DOHH2 (cell line): ENCODE measurements around the gene MTMR10.

Experiments
- H3F3A ChIP-seq: fragments of 200-600 bp; sonication (generic), shearing (Covaris generic); 2 replicates; pipeline ENCODE4 v1.6.0; 2016; ENCODE audit warnings: antibody characterized with exemption, mild to moderate bottlenecking; ENCODE audit not compliant: control insufficient read depth, insufficient read depth
- H3K27ac ChIP-seq: fragments of 200-600 bp; sonication (generic); 2 replicates; pipeline ENCODE4 v1.5.1; 2014; ENCODE audit warnings: low read depth, mild to moderate bottlenecking, low read length, moderate library complexity
- H3K27me3 ChIP-seq: fragments of 200-600 bp; sonication (generic); 2 replicates; pipeline ENCODE4 v1.6.1; 2014; ENCODE audit warnings: mild to moderate bottlenecking, low read length, mixed read lengths; ENCODE audit not compliant: control insufficient read depth
- H3K36me3 ChIP-seq: fragments of 200-600 bp; sonication (generic); 2 replicates; pipeline ENCODE4 v1.6.1; 2014; ENCODE audit warnings: mild to moderate bottlenecking, low read length, moderate library complexity, mixed read lengths; ENCODE audit not compliant: control insufficient read depth
- H3K4me1 ChIP-seq: fragments of 200-600 bp; sonication (generic); 2 replicates; pipeline ENCODE4 v1.6.1; 2014; ENCODE audit warnings: mild to moderate bottlenecking, low read length, mixed read lengths; ENCODE audit not compliant: control insufficient read depth
- H3K4me2 ChIP-seq: fragments of 200-600 bp; sonication (generic); 2 replicates; pipeline ENCODE4 v1.6.0; 2014; ENCODE audit warnings: mild to moderate bottlenecking, low read length, moderate library complexity
- H3K4me3 ChIP-seq: fragments of 200-600 bp; sonication (generic); 2 replicates; pipeline ENCODE4 v1.5.1; 2014; ENCODE audit warnings: mild to moderate bottlenecking, low read length, mixed read lengths
- H3K79me2 ChIP-seq: fragments of 200-600 bp; sonication (generic); 2 replicates; pipeline ENCODE4 v1.6.1; 2014; ENCODE audit warnings: mild to moderate bottlenecking, low read length, mixed read lengths; ENCODE audit not compliant: control insufficient read depth
- H3K9me2 ChIP-seq: fragments of 200-600 bp; sonication (generic); replicated peaks from 2 replicates; pipeline ENCODE4 v1.6.1; 2014; ENCODE audit warnings: mild to moderate bottlenecking, low read length, mixed read lengths; ENCODE audit not compliant: control insufficient read depth
- H3K9me3 ChIP-seq: fragments of 200-600 bp; sonication (generic); 2 replicates; pipeline ENCODE4 v1.6.1; 2014; ENCODE audit warnings: antibody characterized with exemption, low read length, mixed read lengths; ENCODE audit not compliant: control insufficient read depth, insufficient read depth
- H4K20me1 ChIP-seq: fragments of 200-600 bp; sonication (generic); 2 replicates; pipeline ENCODE4 v1.6.0; 2014; ENCODE audit warnings: low read depth, mild to moderate bottlenecking, antibody characterized with exemption, low read length, moderate library complexity; ENCODE audit not compliant: control insufficient read depth, insufficient read depth
- CTCF ChIP-seq: fragments of 200-600 bp; sonication (generic); IDR thresholded peaks from one replicate; pipeline ENCODE4 v1.5.1; 2014; ENCODE audit warnings: antibody characterized with exemption, mild to moderate bottlenecking, low read depth, low read length; ENCODE audit not compliant: poor library complexity, severe bottlenecking
- EZH2phosphoT487 ChIP-seq: fragments of 200-600 bp; sonication (generic); IDR thresholded peaks from 2 replicates; pipeline ENCODE4 v1.6.1; 2017; ENCODE audit warnings: borderline replicate concordance, mild to moderate bottlenecking, antibody characterized with exemption, low read length, moderate library complexity, mixed read lengths

The MTMR10 gene

GRCh38 chr15:31012455-31012854, 21.0 kb upstream of the MTMR10 start:
- H4K20me1 ChIP-seq, result no peaks in the 10 kb centered on the region
- H3K79me2 ChIP-seq, result no peaks in the 10 kb centered on the region
- H3K9me2 ChIP-seq, result no peaks in the 10 kb centered on the region
- no peaks in the 10 kb centered on the region for H3F3A ChIP-seq
- H3K4me2 ChIP-seq, result no peak overlapping the region
- H3K4me1 ChIP-seq, result peaks cover 14% of the 10 kb centered on the region
- 0 out of 2 replicates have a peak, but pooled peaks cover 3% of the 10 kb centered on the region for H3K9me3 ChIP-seq
- H3K36me3 ChIP-seq, result no peaks in the 10 kb centered on the region
- H3K4me3 ChIP-seq, result no peak overlapping the region
- H3K27ac ChIP-seq, result no peak overlapping the region
- TF ChIP-seq EZH2phosphoT487 (no peak), CTCF (no peak)
- H3K27me3 ChIP-seq, result peaks cover 16% of the 10 kb centered on the region

- H3K4me1 ChIP-seq, result peaks cover 26% of the 10 kb centered on the region
- TF ChIP-seq CTCF (no peak), EZH2phosphoT487 (no peak)
- no peaks in the 10 kb centered on the region for H3F3A ChIP-seq
- no peaks in the 10 kb centered on the region for H3K9me2 ChIP-seq
- H3K36me3 ChIP-seq, result no peaks in the 10 kb centered on the region
- H3K79me2 ChIP-seq, result no peaks in the 10 kb centered on the region
- H4K20me1 ChIP-seq, result no peaks in the 10 kb centered on the region
- 0 out of 2 replicates have a peak, but pooled peaks cover 3% of the 10 kb centered on the region for H3K9me3 ChIP-seq
- H3K4me3 ChIP-seq, result no peak overlapping the region
- no peak overlapping the region for H3K4me2 ChIP-seq
- H3K27ac ChIP-seq, result no peak overlapping the region
- peaks cover 35% of the 10 kb centered on the region for H3K27me3 ChIP-seq
Measured at GRCh38 chr15:31010036-31010435, 18.6 kb upstream of the MTMR10 start.

- no peaks in the 10 kb centered on the region for H3K79me2 ChIP-seq
- no peak overlapping the region for H3K4me3 ChIP-seq
- H3K9me3 ChIP-seq, result no peaks in the 10 kb centered on the region
- peaks cover 11% of the 10 kb centered on the region; the same call in 1 of the 2 replicates for H3F3A ChIP-seq
- peaks cover 31% of the 10 kb centered on the region for H3K4me1 ChIP-seq
- H3K27me3 ChIP-seq, result peaks cover 65% of the 10 kb centered on the region
- no peaks in the 10 kb centered on the region for H3K9me2 ChIP-seq
- TF ChIP-seq CTCF (no peak), EZH2phosphoT487 (no peak)
- H3K36me3 ChIP-seq, result no peaks in the 10 kb centered on the region
- no peak overlapping the region for H3K27ac ChIP-seq
- H3K4me2 ChIP-seq, result no peak overlapping the region
- no peaks in the 10 kb centered on the region for H4K20me1 ChIP-seq
Measured at GRCh38 chr15:31005660-31006059, 14.2 kb upstream of the MTMR10 start.
